Measurements from ENCODE around the gene WFS1.

Gene WFS1

DNA sequence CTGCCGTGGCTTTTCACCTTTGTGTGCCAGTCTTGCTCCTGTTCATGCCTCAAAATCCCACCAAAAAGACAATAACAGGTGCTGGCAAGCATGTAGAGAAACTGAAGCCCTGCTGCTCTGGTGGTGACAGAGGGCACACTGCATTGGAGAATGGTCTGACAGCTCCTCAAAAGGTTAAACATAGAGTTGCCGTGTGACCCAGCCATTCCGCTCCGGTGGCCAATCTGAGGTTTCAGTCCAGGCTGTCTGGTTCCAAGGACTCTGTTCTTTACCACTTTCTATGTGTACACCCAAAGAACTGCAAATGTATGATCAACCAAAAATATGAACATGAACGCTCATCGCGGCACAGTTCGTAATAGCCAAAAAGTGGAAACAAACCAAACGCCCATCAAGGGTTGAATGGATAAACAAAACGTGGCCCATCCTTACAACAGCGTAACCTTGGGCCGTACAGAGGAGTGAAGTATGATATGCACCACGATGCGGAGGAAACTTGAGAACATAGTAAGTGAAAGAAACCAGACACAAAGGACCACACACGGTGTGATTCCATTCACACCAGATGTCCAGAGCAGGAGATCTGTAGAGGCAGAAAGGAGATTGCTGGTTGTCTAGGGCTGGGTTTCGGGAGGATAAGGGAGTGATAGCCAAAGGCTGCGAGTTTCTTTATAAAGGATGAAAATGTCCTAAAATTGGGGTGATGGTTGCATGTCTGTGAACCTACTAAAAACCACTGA, 33.6 kb upstream of the WFS1 start:
- no peak for FAIRE-seq

DNA sequence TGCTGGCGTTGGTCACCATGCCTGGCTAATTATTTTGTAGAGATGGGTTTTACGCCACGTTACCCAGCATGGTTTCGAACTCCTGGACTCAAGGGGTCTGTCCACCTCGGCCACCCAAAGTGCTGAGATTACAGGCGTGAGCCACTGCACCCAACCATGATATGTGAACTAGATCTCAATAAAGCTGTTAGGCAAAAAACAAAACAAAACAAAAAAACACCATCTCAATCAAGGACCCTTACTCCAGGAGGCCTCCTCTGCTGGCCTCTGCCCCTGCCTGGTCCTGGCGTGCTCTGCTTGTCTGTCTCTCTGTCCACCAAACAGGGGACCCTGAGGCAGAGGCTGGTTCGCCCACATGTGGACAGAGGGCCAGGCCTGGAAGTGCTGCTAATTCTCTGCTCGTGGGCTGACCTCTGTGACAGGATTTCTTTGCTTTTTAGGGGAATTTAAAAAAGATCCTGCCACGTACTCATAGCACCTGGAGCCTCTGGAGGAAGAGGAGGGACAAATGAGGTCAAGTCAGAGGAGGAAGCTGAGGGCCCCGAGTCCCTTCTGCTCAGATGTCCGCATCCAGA, 32.7 kb upstream of the WFS1 start:
- no peak for FAIRE-seq

DNA sequence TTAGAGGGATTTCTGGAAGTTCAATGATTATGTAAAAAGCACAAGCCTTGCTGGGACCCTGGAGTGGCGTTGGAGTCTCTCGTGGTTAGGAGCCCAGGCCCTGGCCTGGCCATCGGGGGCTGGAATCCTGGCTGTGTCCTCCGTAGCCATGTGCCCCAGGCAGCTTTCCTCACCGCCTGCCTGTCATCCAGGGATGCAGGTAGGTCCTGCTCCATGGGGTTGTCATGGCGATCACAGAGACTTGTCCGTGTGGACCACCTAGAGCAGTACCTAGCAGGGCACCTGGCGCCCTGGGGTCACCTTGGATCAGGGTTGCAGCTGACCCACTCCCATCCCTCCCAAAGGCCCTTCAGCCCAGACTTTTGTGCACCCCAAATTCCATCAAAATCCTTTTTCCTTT, 30.2 kb upstream of the WFS1 start:
- FAIRE-seq: no peak

DNA sequence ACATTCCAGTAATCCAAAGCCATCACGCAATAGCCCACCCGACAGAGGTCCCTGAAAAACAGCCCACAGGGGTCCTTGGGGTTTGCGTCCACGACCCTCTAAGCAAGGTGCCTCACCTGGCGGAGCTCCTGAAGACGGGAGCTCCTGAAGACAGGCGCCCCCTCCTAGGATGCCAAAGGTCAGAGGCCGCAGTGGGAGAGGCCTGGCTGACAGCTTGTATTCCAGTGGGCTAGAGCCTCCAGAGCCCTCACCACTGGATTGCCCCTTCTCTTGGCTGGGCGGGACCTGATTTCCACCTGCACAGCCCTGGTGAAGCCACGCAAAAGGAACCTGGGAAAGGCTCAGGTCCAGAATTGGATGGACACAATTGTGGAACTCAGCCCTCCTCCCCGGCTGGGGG, 29.7 kb upstream of the WFS1 start:
- FAIRE-seq: no peak

DNA sequence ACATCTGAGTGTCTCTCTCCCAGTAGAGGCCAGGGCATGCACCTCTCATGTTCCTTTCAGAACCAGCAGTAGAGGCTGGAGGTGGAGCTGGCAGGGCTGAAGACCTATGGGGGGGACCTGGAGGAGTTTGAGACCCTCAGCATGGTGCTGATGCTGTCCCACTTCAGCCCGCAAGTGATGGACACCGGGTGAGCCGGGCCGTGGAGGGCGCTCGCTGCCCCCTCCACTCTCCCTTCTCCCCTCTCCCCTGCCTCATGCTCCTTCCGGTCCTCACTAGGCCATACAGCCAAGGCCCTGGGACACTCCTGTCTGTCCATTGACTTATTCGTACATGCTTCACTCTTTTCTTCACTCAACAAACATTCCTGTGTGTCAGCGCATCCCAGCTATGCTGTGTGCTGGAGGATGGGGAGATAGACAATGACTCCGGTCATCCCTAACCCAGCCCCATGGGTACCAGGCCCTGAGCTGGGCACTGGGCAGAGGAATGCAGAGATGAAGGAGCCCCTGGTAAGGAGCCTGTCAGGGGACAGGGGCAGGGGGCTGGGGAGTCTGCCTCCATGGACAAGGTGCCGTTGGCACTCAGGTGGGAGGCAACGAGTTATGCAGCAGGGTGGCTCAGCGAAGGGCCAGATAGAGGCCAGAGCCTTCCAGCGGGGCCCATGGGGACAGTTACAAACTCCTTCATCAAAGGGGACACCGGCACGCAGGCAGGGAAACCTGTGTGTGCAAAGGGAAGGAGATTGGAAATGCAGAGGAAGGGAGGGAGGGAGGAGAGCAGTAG, 28.4 kb upstream of the WFS1 start:
- FAIRE-seq: no peak

DNA sequence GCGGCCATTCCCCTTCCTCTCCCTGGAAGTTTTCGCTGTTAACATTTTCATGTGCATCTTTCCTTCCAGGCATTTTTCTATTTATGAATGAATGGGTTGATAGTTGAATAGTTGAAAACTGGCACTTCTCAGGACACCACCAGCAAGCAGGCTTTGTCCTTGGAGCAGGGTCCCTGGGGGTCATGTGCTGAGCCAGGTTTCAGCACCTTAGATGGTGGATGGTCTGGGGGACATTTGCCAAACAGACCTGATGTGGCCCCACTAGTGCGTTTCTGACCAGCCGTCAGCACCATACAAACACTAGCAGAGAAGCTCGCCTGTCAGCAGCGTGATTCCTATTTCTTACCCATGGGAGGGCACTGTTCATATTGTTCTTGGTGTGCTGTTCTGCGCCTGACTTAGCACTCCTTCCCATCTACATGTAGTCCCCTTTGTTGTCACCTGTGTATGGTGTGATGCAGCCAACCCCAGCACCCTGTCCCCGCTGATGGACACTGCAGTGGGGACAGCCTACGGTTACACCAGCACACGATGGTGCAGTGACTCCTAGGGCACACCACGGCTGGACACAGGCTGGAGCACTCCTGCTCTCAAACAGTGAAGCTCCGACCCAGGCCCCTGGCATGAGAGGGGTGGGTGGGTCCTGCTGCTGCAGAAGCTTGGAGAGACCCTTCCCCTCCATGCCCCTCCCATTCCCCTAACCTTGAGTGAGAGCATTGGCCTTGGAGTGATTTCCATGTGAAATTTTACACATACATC, 27.2 kb upstream of the WFS1 start:
- FAIRE-seq: no peak

DNA sequence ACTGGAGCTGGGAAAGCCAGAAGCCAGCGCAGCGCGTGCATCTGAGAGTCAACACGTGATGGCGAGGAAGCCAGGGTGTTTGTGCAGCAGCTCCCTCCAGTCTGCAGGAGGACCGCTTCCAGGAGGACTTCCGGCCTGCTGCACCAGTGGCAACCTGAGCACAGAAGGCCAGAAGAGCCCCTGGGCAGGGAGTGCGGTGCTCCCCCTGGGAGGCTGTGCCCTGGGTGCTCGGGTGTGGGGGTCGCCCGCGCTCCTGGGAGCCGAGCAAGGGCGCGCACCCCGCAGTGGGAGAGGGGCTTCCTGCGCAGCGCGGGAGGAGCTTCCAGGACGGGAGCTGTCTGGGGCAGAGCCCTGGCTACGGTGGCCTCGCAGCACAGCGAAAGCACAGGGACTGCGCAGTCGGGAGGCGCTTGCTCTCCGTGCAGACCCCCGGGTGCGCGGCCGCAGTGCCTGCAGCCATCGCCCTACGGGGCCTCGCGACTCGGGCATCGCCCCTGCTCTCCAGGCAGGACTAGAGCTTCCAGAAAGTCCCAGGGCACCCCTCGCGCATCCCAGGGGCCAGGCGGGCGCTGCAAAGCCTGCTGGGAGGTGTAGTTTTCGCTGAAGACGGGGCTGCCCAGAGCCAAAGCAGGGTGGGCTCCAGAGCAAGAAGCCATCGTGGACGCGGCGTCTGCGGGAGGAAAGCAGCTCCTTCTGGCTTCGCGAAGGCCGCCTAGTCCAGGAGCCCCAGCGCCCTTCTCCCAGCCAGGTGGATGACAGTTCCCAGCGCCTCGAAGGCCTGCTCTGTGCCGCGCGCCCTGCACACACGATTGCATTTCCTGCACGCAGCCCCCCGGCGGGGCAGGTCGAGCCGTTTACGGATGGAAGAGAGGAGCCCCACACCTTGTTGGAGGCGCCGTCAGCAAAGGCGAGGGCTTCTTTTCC, 24.1 kb upstream of the WFS1 start:
- FAIRE-seq: no peak

DNA sequence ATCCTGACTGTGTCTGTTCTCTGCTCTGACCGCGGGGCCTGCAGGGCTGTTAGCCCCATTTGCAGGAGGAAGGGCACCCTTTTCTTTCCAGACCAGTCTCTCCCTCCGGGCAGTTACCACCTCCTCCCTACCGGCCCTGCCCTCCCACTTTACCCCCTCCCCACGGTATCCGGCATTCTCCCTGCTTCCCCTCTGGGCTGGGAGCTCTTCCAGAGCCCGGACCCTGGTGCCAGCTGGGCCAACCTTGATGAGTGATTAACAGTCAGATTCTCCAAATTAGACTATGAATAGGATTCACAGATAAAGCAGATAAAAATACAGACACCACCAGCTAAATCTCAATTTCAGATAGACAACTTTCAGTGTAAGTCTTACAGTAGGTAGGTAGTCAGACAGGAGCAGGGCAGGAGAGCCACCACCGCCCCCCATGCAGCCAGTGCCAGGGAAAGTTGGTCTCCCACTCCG, 23.4 kb upstream of the WFS1 start:
- FAIRE-seq: no peak

DNA sequence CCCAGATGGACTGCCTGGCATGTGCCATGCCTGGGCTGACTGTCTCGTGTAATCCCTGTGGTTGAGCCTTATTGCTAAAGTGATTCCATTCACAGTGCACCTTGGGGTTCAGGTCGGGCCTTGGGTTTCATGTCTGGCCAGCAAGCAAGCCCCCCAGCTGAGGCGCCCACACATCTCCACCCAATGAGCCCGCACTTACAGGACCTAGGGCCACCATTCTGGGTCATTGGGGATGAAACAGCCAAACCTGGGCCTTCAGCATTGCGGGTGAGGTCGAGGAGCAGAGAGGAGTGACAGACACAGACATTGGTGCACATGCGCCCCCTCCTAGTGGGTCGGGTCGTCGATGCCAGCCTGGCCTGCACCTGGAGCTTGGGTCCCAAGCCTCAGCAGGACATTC, 21.3 kb upstream of the WFS1 start:
- no peak for FAIRE-seq

DNA sequence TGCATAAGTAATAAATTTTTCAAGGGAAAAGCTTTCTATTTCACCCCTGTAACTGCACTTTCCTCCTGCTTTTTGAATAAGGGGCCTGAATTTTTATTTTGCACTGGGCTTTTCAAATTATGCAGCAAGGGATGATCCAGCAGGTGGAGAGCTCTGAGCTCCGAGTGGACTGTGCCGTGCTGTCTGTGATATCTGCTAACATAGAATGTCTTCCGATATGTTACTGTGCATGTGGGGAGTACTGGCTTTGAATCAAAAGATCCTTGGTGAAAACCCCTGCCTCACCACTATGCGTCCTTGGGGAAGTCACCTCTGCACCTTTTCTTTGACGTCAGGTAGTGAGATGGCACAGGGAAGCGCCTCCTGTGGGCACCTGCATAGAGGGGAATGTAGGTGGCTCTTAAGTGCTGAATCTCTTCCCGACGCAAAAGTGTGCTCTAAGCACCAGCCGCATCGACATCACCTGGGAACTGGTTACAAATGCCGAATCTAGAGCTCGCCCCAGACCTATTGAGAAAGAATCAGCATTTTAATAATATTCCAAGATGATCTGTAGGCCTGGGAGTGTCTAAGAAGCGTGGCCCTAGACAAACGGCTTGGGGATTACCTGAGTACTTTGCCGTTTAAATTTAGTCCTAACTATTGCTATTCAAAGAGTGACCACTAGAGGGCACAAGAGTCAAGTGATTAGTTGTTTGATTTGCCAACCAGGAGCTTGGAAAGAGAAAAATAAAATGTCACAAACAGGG, 19.2 kb upstream of the WFS1 start:
- no peak for FAIRE-seq

DNA sequence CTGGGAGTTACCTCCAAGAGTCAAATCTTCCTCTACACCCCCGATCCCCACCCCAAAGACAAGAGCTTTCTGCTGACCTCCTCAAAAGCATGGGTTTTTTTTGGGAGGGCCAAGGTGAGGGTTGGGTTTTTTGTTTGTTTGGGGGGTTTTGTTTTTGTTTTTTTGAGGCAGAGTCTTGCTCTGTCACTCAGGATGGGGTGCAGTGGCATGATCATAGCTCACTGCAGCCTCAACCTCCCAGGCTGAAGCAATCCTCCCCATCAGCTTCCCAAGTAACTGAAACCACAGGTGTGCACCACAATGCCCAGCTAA, 18.7 kb upstream of the WFS1 start:
- no peak for FAIRE-seq

DNA sequence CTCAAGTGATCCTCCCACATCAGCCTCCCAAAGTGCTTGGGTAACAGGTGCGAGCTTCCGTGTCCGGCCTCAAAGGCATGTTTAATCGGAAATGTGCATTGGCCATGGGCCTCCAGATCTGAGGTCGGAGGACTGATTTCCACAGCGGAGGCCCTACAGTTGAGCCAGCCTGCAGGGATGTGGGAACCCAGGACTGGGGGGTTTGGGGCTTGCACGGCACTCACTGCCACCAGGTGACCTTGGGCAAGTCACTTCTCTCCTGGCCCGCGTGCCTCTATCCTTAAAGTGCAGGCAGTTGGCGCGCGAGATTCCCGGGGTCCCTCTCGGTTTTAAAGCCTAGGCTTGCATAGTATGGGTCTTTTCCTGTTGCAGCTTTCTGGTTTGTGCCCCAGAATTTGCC, 18.3 kb upstream of the WFS1 start:
- FAIRE-seq: no peak

DNA sequence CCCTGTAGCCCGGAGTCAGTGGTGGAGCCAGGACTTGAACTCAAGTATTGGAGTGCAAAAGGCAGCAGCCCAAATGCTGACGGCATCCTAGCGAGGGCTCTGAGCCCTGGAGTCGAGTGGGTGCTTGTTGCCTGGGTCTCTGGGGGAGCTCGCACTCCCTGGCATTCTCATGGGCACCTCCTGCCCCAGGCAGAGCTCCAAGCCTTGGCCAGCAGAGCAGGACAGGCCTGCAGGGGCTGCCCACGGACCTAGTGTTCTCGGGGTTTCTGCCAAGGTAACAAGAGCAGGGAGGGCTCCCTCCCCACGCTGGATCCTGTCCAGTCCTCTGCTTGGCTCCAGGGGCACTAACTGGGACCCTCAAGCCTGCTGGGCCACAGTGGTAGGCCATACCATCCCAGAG, 17.6 kb upstream of the WFS1 start:
- FAIRE-seq: no peak

DNA sequence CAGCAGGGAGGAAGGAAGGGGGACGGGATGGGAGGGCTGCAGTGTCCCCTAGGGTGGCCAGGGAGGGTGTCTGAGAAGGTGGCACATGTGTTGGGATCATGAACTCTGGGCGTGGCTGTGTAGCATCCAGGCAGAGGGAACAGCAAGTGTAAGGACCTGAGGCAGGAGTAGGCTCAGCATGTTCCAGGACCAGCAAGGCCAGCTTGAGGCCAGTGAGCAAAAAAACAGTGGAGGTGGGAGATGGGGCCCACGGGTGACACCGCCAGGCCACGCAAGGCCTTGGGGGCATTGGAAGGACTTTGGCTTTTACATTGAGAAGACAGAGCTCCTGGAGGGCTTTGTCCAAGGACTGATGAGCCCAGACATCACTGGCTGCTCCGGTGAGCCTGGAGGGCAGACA, 16.5 kb upstream of the WFS1 start:
- no peak for FAIRE-seq

DNA sequence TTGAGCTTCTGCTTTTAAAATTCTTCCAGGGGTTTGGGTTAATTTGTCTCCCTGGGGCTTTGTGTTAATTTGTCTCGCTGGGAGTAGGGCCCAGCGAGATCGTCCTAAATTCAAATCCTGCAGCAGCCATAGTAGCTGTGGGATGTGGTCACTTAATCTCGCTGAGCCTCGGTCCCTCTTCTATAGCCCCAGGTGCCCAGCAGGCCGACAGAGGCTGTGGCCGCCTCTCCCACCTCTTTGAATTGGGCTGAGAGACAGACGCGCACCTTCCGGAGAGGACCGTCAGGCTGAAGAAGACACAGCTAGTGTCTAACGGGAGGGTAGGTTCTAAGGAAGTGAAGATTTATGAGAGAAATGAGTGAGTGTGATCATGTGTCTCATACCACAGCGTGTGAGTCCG, 15.7 kb upstream of the WFS1 start:
- FAIRE-seq: no peak

DNA sequence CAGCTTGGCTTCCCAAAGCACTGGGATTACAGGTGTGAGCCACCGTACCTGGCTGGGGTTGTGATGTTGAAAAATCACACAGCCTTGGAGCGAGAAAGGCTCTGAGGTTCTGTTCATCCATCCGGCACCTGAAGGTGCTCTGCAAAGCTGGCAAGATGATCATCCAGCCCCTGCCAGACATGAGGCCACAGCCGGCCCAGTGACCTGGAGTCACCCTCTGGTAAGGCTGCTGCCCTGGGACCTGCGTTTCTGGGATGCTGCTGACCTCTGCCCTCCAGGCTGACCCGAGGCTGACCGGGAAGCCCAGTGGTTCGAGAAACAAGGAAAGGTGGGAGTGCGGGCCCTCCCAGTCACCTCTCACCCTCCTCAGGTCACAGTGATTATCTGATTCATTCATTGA, 13.5 kb upstream of the WFS1 start:
- no peak for FAIRE-seq

DNA sequence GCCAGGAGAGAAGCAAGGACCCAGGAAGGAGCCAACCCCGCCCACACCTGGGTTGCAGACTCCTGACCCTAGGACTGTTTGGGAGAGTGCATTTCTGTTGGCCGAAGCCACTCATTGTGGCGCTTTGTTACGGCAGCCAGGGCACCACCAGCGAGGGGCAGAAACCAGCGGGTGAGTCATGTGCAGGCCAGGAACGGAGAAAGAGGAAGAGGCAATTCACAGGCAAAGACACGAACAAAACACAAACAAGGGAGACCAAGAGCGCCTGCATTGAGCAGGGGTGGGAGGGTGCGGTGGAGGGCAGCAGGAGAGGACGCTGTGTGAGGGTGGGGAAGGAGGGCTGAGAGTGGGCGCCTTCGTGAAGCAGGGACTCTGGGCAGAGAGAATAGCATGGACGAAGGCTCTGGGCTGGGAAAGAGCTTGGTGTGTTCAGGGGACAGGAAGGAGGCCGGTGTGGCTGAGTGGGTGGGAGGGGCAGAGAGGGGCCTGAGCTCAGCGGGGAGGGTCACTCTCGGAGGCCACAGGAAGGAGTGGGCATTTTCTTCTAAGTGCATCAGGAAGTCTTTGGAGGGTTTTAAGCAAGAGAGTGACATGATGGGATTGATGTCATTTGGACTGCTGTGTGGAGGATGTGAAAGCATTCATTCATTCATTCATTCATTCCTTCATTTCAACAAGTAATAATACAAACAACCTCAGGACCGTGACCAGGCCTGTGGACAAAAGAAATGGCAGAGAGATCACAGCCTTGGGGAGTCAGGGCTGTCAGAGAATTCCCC, 12.2 kb upstream of the WFS1 start:
- FAIRE-seq: no peak

DNA sequence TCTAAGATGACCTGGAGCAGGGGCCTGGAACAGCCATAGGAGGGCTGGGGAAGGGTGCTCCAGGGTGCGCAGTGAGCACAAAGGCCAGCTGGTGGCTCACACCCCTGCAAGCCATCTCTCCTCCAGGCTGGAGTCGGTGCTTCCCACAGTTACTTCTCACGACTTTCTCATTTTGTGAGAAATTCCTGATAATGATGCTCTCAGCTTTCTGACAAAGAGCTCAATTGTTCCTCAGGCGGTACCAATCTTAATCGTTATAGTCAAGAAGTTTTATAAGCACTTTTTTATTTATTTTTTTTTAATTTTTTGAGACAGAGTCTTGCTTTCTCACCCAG, 11.7 kb upstream of the WFS1 start:
- FAIRE-seq: no peak

DNA sequence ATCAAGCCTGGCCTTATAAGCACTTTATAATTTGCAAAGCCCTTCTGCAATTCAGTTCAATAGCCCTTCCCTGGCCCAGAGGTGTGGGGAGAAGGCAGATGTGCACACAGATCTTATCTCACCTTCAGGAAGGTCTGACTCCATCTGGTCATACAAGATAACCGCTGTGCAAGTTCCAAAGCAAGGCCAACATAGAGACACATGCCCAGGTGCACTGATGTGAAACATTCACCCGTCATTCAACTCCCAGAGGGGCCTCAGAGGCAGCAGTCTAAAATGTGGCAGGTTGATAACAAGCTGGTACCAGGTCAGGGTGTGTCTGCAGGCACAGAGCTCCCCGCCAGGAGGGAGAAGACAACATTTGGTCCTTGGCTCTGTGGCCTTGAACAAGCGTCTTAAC, 10.9 kb upstream of the WFS1 start:
- FAIRE-seq: no peak

DNA sequence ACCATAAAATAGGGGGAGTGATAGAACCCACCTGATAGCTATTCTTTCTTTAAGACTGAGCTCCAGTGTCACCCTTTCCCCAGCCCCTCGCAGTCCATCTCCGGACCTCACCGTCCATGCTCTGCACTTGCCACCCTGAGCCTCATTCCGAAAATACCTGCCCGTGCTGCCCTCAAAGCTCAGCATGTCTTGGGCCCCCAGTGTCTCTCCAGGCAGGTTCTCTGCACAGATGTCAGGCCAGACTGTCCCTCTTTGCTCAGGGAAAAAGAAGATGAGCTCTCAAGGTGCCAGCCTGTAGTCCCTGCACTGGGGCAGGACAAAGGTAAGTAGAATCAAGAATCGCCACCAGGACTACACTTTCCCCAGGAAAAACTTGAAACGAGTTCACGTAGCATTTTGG, 9.8 kb upstream of the WFS1 start:
- no peak for FAIRE-seq

DNA sequence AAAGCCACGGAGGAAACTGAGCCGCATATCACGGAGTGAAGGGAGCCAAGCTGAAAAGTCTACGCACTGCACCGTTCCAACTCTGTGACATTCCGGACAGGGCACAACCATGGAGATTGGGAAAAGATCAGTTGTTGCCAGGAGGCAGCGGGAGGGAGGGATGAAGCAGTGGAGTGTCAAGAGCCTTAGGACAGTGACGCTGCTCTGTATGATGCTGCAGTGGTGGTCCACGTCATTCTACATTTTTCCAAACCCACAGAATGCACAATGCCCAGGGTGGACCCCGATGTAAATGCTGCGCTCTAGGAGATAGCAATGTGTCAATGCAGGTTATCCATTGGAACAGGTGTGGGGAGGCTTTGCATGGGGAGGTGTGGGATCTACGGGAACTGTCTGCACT, 7.5 kb upstream of the WFS1 start:
- no peak for FAIRE-seq
